IPS DF 4.7 (cell line): Measurements from ENCODE around the gene WNT9A.

ENCODE experiments used
- DNase-seq: peaks from one replicate; pipeline ENCODE4 v3.0.0-alpha.2; 2013; ENCODE audit warnings: low spot score; ENCODE audit errors: extremely low read depth

The WNT9A gene

DNA sequence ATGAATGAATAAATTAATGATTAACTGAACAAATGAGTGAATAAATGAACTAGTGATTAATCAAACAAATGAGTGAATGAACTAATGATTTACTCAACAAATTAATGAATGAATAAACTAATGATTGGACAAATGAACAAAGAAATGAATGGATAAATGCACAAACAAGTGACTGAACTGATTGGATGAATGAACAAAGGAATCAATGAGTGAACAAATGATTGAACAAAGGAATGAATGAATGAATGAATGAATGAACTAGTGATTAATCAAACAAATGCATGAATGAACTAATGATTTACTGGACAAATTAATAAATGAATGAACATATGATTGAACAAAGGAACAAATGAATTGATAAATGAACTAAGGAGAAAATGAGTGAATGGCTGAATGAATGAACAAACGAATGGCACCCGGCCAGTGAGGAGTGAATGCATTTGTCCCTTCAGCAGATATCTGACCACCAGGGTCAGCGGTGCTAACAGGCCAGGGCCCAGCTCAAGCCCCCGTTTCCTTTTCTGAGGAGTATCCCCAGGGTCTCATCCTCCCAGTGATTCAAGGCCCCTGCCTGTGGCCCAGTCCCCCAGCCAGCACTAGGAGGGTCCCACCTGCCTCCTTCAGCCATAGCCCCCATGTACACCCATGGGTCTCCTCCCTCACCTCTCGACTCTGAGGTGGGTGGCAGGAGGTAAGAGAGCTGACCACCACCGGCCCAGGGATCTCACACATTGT lies 49.9 kb downstream of the WNT9A start:
- DNase-seq, result no peak

DNA sequence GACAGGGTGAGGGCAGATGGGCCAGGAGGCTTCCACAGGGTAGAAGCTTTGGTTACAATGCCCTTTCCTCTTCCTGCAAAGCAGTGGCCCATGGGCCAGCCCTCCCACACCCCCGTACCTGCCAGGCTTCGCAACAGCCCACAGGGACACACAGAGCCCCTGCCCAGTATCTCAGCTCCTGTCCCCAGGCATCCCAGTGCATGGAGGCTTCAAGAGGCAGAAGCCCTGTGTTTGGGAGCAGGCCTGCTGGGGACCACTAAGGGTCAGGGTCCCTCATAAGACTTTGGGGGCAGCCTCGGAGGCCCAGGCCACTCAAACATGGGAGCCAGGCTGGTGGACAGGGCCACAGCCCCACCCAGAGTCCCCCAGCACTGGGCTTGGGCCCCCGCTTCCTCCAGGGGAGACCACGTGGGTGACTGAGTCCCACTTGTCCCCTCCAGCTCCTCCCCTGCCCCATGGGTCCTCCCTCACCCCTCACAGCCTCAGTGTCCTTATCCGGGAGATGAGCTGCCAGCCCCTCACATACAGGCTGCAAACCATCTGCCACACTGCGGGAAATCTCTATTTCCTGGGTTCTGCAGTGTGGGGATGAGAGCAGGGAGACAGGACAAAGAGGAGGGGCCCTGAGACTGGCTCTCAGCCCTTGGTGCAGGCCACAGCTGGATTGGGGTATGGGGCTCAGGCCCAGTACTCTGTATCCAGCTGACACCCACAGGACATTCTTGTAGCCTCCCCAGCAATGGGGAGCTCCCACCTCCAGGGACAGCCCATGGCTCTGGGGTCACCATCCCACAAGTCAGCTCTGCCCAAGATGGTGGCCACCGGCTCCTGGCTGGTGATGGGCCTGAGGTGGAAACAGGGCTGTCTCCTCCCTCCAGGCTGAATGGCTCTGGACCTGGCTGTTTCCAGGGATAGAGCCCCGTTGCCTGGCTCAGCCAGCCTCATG lies 50.7 kb downstream of the WNT9A start:
- no peak for DNase-seq

DNA sequence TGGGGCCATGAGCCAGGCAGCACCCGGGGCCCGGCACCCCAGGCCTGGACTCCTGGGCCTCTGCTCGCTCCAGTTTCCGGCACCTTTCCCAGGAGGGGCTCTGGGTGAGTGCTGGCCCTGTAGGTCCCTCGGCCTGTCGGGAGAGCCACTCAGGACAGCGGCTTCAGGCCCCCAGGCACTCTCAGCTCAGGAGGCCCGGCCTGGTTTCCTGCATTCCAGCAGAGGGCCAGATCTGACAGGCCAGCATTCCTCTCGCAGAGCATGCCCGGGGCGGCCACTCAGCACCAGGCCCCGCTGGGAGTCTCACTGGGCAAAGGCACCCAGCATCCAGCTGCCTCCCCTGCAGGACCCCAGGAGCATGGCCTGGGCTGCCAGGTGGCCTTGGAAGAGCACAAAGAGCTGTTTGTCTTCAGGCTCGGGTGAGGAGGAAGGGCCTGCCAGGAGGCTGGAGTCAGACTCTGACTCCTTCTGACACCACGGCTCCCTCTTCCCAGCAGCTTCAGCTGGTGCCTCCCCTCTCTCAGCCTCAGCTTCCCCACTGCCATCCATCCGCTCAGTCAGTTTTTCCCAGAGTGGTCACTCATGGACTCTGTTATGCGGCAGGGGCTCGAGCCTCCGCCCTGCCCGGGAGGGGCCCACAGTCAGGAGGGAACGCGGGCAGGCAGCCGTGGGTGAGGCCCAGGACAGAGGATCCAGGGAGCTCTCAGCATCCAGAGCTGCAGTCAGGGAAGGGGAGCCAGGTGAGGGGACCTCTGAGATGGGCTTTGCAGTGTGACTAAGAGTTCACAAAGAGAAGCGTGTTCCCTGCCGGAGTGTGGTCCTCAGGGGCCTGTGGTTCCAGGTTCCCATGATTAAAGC lies 51.7 kb downstream of the WNT9A start:
- no peak for DNase-seq

DNA sequence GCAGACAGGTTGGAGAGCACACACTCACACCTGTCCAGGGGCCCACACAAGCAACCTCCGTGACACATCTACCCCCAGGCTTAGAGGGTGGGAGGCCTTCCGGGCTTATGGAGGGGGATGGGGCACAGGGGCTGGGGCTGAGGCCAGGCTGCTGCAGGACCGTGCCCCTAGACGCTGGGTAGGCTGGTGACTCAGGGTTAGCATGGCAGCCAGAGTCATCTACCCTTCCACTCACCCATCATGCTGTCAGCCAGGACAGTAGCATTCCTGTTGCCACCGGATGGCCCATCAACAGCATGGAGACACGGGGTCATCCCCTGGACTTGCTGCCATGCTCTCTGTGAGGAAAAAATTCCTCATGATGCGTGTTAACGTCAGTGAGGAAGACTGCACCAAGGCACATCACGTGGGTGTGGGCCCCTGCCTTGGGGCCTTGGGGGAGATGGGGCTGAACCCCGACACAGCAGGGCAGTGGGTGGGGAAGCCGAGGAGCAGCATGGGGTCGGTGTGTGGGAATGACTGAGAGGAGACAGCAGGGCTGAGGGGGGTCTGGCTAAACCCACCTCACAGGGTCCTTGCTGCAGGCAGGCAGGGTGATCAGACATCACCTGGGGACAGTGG lies 52.8 kb downstream of the WNT9A start:
- no peak for DNase-seq

DNA sequence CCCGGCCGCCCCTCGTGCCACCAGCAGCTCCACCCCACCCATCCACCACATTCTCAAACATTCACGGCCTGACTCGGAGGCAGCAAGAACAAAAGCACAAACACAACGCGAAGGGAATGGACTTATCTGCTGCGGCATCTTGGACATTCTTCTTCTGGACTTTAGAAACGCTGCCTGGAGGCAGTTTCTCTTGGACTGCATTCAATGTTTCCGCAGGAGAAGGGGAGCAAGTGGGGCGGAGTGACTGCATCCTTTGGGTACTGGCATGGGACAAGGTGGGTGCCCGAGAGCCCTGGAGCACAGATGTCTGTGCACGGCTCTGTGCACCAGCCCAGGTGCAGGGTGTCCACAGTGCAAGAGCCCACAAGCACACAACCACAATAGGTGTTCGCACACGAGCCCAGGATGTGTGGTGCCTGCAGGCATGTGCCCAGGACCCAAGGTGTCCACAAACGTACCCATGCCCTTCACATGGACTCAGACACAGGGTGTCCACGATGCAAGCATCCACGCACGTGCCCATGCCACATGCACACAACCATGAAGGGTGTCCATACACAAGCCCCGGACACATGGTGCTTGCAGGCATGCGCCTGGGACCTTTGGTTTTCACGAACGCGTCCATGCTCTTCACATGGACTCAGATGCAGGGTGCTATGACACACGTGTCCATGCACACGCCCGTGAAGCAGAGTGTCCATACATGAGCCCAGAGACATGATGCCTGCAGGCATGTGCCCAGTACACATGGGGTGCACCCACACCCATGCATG lies 53.6 kb downstream of the WNT9A start:
- no peak for DNase-seq

DNA sequence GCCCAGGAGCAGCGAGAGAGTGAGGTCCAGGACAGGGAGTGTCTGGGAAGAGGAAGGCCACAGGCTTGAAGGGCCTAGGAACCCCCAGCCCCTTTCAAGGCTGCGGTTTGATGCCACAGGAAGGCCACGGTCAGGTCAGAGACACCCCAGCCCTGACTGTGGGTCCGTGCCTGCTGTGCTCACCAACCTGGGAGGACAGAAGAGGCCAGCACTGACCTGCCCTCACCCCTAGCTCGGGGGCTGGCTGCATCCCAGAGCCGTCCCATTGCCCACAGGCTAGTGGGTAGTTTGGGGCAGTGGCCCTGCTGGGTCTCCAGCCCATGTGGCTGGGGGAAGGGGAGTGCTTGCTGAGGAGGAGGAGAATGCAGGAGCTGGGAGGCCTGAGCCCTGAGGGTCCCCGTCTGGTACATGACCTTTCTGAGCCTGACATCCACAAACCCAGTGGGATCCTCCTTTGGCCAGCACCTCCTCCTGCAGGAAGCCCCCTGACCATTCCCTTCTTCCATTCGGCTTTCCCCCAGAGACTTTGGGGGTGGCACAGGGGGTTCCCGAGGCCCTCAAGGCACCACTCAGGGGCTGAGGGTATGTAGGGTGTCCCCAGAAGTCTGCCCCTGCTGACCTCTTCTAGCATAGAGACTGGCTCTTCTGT lies 54.3 kb downstream of the WNT9A start:
- no peak for DNase-seq

DNA sequence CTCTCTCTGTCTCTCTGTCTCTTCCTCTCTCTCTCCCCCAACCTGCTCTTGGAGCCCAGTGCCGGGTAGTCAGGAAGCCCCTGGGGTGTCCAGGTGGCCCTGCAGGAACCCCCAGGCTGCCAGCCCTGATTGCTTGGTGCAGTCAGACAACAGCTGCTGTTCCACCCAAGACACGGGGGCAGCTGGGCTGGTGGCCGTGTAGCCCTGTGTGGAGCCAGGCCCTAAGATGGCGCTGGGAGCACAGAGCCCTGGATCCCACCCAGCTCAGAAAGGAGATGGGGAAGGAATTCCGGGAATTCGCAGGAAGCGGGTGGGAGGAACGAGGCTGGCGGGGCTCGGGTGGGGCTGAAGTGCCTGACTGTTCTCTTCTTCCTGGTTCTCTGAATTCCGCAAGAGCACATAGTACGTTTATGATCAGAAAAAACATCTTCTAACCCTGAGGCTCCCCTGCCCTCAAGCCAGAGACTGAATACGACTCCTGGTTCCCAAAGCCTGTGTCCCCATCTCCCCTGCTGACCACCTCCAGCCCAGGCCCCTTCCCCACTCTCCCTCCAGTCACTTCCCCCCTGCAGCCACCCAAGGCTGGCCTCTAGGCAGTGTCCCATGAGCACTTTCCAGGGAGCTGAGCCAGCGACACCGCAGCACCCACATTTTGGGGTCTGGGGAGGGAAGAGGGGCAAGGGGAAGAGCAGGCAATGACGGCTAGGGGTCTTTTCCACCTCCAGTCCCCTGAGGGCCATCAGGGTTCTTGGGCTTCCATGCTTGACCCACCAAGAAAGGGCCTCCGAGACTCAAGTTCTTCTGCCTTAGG lies 55.0 kb downstream of the WNT9A start:
- DNase-seq, result no peak

DNA sequence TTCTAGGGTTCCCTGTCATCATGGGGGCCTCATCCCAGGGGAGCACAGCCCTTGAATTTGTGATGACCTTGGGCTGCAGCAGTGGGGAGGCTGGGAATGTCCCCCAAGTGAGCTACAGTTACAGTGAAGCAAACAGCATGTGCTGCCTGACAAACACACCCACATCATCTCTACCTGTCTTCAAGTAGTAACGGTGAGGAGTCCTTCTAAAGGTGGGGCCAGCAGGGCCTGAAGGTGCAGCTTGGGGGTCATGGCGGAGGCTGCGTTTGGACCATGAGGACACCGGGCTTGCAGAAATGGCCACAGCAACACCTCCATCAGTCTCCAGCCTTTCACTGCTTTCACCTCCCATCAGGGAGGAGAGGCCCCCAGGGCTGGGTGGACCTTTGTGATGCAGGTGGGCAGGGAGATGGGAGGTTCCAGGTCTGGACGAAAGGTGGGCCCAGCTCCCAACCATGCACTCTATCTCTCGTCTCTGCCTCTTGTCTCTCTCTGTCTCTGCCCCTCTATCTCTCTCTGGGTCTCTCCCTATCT lies 55.7 kb downstream of the WNT9A start:
- DNase-seq, result no peak

DNA sequence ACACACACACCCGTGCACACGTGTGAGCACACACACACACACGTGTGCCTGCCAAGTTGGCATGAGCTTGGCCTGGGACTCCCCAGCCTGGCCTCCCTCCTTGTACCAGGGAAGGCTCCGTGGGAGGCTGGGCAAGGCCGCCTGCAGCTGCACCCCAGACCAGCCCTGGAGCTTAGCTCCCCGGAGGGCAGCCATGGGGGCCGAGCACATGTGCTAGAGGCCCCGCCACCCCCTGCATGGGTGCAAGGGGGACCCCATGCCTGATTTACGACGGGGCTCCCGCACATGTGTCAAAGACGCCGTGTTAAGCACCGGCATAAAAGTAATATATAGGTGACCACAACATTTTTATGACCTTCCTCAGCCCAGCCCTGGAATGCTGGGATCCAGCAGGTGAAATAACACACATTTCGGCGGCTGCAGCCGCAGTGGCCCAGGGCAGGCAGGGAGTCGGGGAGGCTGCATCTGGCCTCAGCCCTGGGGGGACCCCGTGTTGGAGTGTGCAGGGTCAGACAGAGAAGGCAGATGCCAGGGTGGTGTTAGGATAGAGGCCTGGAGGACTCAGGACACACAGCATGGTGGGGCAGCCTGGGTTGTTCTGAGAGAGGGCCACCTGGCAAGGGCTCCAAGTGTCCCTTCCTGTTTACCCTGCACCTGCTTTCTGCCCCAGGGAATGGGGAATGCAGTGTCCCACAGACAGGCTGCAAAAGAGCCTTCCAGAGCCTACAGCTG lies 56.3 kb downstream of the WNT9A start:
- DNase-seq, result no peak

DNA sequence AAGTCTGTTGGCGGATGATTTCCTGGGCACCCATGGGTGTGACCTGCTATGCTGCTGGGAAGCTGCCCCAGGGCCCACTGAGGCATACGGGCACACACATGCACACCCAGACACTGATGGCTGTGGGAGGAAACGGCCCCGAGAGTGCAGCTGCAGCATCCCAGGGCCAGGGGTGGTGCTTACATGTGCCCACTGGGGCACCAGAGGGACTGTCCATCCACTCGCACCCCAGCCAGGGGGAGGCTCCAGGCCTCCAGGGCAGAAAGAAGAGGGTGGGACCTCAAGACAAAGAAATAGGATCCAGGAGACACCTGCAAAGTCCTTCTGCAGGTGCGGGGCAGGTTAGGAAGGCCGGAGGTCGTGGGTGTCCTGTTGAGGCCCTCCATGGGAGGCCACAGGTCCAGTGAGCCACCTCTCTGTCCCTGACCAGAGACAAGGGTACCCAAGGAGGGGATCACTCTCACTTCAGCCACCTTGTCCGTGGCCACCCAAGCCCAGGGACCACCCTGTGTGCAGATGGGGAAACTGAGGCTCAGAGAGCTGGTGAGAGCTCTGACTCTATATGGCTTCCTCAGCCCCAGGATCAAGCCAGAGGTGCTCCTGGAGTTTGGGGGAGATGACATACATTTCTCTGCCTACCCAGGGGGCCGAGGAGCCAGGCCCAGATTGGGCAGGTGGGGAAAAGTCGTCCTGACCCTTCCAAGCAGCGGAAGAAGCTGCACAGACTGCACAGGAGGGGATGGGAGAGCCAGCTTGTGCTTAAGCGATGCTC lies 57.1 kb downstream of the WNT9A start:
- no peak for DNase-seq

DNA sequence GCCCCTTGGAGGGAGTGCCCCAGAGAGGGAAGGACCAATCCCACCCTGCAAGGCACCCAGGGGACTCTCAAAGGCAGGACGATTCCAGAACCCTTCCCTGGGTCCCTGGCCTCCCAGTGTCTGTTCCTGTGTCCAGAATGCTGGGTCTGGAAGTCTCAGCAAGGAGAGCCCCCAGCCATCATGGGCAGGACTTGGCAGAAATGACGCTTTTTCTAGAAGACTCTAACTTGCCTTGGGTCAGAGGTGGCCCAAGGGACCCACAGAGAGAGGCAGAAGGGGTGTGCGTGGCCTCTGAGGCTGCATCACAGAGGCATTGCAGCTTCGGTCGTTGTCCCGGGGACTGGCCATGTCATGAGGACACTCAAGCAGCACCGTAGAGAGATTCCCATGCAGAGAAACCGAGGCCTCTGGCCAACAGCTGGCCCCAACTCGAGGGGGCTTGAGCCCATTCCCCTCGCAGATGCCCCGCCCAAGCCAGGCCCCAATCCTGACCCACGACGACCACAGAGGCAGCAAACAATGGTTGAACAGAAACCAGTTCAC lies 57.8 kb downstream of the WNT9A start:
- DNase-seq, result no peak

DNA sequence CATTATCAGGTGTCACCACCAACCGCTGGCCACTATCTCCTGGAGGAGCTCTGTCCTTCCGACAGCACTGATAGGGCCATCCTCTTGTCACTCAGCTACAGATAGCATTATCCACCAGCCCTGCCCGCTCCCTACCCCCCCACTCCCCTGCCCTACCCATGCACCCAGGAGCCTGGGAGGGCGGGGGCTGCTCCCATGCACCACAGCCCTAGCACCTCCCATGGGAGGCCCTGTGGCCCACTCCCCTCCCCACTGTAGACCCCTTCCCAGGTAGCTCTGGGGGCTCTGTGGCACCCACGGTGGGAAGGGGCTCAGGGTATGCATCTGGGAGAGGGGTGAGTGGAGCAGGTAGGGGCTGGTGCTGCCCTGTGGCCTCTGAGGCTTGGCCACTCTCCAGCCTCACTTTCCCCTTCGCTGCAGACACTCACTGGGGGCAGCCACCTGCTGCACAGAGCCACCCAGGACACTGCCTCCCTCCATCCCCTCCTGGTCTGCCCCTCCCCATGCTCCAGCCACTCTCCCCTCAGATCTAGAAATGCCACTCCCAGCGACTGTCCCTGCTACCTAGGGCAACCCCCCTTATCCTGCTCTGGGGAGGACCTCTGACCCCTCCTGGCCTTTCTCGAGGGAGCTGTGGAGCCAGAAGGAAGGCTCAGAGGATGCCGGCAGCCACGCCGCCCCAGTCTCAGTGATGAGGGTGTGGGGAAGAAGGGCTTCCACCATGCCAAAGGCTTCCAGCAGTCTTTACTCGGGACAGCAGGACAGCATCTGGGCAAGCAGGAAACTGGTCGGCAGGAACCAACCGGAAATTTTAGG lies 58.5 kb downstream of the WNT9A start:
- no peak for DNase-seq

DNA sequence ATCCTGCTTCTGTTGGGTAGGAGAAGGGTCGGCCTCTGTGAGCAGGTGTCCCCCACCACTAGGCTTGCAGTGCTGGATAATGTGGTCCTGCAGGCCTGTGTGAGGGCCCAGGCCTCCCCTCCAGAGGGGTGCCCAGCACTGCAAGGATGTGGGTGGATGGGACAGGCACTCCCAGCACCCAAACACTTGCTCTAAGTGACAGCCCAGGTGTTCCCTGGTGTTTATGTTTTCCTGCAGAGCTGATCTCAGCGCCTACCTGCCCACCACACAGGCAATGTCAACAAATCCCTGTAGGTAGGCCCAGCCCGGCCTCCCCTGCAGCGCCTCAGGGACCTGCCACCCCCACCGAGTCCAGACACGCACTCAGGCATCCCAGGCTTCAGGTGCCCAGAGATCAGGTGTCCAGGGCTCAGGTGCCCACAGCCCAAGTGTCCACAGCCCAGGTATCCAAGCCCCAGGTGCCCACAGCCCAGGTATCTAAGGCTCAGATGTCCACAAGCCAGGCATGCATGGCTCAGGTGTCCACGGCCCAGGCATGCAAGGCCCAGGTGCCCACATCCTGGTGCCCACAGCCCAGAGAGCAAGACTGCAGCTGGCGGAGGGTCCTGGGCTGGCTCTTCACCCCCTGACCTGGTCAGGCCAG lies 59.2 kb downstream of the WNT9A start:
- DNase-seq, result no peak

DNA sequence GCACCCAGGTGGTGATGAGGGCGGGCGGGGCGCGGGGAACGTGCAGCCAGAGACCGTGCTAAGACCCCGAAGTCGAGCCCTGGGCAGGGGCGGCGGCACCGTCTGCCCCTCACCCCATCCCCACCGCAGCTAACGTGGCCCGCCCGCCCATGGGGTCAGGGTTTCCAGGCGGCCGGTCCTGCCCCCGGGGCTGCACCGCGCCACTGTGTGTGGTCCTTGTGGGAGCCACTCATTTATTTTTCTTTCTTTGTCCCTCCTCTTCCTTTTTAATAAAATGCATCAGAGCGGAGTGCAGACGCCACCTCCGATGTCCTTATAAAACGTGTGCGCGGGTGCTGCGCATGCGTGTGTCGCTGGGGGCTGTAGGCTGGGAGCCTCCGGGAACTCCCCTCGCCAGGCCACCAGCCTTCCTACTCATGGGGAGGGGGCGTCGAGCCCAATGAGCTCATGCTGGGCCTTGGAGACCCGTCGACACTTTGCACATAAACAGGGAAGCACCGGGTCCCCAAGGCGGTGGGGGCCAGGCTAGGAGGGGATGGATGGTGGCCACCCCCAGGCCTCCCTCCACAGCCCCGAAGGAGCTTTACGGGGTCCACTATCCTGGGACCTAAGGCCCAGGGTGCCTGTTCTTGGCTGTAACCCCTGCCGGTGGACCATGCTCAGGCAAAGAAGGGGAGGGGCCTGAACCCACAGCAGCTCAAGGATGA lies 59.9 kb downstream of the WNT9A start:
- DNase-seq, result no peak
